HG02884 (cell line): Measurements from ENCODE around the gene ACSM4.
"Not testable (repeated sequence)": the region's sequence is repeated elsewhere in the genome, so short reads cannot be mapped to it uniquely, and the experiment has no call there.

Source experiments
- ATAC-seq: cut with Tn5 transposase; IDR thresholded peaks from one replicate; pipeline ENCODE4 v1.9.1; 2021; ENCODE audit warnings: mild to moderate bottlenecking, moderate library complexity; ENCODE audit not compliant: unreplicated experiment

ACSM4 gene

GRCh38 chr12:7303772-7304171 lies at the start of gene ACSM4:
ACSM4 (plus strand) TSS chr12:7304072; CDS start chr12:7304332, 260 bp downstream.
- no peak for ATAC-seq

- ATAC-seq: no peak
Measured at GRCh38 chr12:7259060-7259459, 44.8 kb upstream of the ACSM4 start.

- ATAC-seq: no peak
Measured at GRCh38 chr12:7264538-7264937, 39.3 kb upstream of the ACSM4 start.

GRCh38 chr12:7265251-7265650 lies 38.6 kb upstream of the ACSM4 start:
- ATAC-seq: no peak

GRCh38 chr12:7269273-7269672 lies 34.6 kb upstream of the ACSM4 start:
- ATAC-seq: no peak

GRCh38 chr12:7271893-7272514 lies 31.9 kb upstream of the ACSM4 start:
- ATAC-seq: no peak

- not testable (repeated sequence) for ATAC-seq
Measured at GRCh38 chr12:7275482-7275881, 28.4 kb upstream of the ACSM4 start.

- ATAC-seq: no peak
Measured at GRCh38 chr12:7282844-7283243, 21.0 kb upstream of the ACSM4 start.

- ATAC-seq: no peak
Measured at GRCh38 chr12:7289743-7290142, 14.1 kb upstream of the ACSM4 start.

- not testable (repeated sequence) for ATAC-seq
Measured at GRCh38 chr12:7290588-7290987, 13.3 kb upstream of the ACSM4 start.

GRCh38 chr12:7292300-7292699 lies 11.6 kb upstream of the ACSM4 start:
- no peak for ATAC-seq

- ATAC-seq: no peak
Measured at GRCh38 chr12:7293670-7294069, 10.2 kb upstream of the ACSM4 start.

- ATAC-seq: no peak
Measured at GRCh38 chr12:7295529-7295928, 8.3 kb upstream of the ACSM4 start.

- no peak for ATAC-seq
Measured at GRCh38 chr12:7297865-7298264, 6.0 kb upstream of the ACSM4 start.

GRCh38 chr12:7302266-7302986 lies 1.4 kb upstream of the ACSM4 start:
- no peak for ATAC-seq

GRCh38 chr12:7303230-7303629 lies 642 bp upstream of the ACSM4 start:
- ATAC-seq: no peak

- no peak for ATAC-seq
Measured at GRCh38 chr12:7304456-7304855, 584 bp downstream of the ACSM4 start.

GRCh38 chr12:7310070-7310469 lies 6.2 kb downstream of the ACSM4 start:
- no peak for ATAC-seq

GRCh38 chr12:7319930-7320329 lies 16.1 kb downstream of the ACSM4 start:
- no peak for ATAC-seq

GRCh38 chr12:7321624-7322023 lies 17.8 kb downstream of the ACSM4 start:
- ATAC-seq: no peak

GRCh38 chr12:7322599-7322998 lies 18.7 kb downstream of the ACSM4 start:
- no peak for ATAC-seq

- no peak for ATAC-seq
Measured at GRCh38 chr12:7324176-7324575, 20.3 kb downstream of the ACSM4 start.

- ATAC-seq: no peak
Measured at GRCh38 chr12:7327918-7328317, 24.0 kb downstream of the ACSM4 start.
